DOHH2 (cell line): ENCODE measurements around the gene LAIR2.

ENCODE experiments used
- EZH2phosphoT487 ChIP-seq: fragments of 200-600 bp; sonication (generic); IDR thresholded peaks from 2 replicates; pipeline ENCODE4 v1.6.1; 2017; ENCODE audit warnings: borderline replicate concordance, mild to moderate bottlenecking, antibody characterized with exemption, low read length, moderate library complexity, mixed read lengths
- TF ChIP-seq, protein P1 (sequence below): fragments of 200-600 bp; sonication (generic); IDR thresholded peaks from one replicate; pipeline ENCODE4 v1.5.1; 2014; ENCODE audit warnings: antibody characterized with exemption, mild to moderate bottlenecking, low read depth, low read length; ENCODE audit not compliant: poor library complexity, severe bottlenecking

DNA sequence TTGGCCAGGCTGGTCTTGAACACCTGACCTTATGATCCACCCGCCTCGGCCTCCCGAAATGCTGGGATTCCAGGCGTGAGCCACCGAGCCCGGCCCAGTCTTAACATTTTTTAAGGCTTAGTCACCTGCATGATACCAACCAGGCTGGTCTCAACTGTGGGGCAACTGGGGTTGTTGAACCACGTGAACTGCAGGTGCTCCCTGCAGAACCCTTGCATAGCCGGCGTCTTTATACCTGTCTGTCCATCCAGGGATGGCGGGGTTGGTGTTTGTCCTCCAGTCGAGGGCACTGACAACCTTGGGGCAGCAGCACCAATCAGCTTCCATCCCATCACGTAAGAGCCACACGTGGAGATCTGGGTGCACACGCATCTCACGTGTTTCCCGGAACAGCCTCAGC, 46.2 kb downstream of the LAIR2 start:
- TF ChIP-seq, protein P1, sequence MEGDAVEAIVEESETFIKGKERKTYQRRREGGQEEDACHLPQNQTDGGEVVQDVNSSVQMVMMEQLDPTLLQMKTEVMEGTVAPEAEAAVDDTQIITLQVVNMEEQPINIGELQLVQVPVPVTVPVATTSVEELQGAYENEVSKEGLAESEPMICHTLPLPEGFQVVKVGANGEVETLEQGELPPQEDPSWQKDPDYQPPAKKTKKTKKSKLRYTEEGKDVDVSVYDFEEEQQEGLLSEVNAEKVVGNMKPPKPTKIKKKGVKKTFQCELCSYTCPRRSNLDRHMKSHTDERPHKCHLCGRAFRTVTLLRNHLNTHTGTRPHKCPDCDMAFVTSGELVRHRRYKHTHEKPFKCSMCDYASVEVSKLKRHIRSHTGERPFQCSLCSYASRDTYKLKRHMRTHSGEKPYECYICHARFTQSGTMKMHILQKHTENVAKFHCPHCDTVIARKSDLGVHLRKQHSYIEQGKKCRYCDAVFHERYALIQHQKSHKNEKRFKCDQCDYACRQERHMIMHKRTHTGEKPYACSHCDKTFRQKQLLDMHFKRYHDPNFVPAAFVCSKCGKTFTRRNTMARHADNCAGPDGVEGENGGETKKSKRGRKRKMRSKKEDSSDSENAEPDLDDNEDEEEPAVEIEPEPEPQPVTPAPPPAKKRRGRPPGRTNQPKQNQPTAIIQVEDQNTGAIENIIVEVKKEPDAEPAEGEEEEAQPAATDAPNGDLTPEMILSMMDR: no peak
- TF ChIP-seq EZH2phosphoT487: no peak
